A172 (cell line): Measurements from ENCODE around the gene AKAP8L. TPM values are rescaled to one million over a fixed set of nuclear protein-coding genes. Genes with fewer than 3 reads are reported as not detected.
"Not testable (repeated sequence)": the region's sequence is repeated elsewhere in the genome, so short reads cannot be mapped to it uniquely, and the experiment has no call there.

Source experiments
- DNase-seq: peaks from one replicate; pipeline ENCODE4 v3.0.0-alpha.2; 2015; ENCODE audit warnings: low spot score
- total RNA-seq: library from RNA; depleted of rRNA; stranded (reverse); fragments of >200 nt; shearing (Covaris generic); gene quantifications from 2 replicates; pipeline ENCODE4 v1.2.3, GENCODE V29; 2014

The AKAP8L gene
- total RNA-seq, 1 experiment from 2014 or later, result 53.2 TPM

DNA sequence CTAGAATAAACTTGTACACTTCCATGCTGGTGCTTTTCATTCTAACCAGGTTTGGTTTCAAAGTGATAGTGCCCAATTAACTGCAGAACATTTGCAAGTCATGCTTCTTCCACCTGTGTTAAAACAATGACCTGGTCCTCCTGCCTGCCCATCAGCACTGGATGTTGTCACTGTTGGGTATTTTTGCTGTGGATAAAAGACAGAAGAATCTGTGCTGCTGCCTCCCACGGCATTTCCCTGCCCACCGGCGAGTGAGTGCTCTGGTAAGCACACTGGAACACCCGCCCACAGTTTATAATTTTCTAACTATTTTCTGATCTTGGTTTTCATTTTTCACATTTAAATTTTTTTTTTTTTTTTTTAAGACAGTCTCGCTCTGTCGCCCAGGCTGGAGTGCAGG, 36.9 kb downstream of the AKAP8L start:
- no peak for DNase-seq

DNA sequence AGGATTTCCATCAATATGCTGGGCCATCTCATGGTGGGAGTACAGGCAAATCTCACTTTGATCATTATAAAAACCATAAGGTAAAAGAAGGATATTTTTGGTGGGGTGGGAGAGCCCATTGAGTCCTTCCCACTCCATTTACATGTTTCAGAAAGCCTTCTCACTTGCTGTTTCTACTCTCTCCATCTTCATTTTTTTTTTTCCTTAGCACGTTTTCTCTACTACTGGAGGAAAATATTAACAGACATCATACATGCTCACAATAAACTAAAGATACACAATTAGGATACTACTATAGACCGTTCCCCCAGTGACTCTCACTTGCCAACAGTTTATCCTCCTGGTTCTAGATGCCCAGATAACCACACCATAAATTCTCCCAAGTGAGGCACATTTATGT, 37.4 kb downstream of the AKAP8L start:
- DNase-seq, result no peak

DNA sequence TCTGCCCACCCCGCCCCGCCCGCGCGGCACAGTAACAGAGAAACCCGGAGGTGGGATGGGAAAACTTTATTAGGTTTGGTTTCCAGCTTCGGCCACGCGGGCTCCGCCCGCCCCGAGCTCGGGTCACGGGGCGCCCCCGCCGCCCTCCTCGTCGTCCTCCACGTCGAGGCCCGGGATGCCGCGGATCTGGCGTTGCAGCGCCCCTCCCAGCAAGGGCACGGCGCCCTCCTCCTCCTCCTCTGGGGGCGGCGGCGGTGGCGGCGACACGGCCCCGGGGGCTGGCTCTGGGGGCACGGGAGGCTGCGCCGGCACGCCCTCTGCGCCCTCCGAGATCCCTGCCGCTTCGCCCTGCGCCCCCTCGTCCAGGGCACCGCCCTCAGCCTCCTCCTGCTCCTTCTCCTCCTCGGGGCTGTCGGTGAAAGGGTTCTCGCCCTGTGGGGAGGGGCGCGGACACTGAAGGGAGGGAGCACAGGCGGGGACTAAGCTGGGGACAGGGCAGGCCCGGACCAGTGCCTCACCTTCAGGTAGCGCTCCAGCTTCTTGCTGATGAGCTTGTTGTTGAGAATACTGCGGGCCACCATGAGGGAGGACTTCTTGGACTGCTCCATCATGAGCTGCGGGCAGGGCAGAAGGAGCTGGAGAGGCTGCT, 38.7 kb downstream of the AKAP8L start:
- peak; percentile 73 for DNase-seq

DNA sequence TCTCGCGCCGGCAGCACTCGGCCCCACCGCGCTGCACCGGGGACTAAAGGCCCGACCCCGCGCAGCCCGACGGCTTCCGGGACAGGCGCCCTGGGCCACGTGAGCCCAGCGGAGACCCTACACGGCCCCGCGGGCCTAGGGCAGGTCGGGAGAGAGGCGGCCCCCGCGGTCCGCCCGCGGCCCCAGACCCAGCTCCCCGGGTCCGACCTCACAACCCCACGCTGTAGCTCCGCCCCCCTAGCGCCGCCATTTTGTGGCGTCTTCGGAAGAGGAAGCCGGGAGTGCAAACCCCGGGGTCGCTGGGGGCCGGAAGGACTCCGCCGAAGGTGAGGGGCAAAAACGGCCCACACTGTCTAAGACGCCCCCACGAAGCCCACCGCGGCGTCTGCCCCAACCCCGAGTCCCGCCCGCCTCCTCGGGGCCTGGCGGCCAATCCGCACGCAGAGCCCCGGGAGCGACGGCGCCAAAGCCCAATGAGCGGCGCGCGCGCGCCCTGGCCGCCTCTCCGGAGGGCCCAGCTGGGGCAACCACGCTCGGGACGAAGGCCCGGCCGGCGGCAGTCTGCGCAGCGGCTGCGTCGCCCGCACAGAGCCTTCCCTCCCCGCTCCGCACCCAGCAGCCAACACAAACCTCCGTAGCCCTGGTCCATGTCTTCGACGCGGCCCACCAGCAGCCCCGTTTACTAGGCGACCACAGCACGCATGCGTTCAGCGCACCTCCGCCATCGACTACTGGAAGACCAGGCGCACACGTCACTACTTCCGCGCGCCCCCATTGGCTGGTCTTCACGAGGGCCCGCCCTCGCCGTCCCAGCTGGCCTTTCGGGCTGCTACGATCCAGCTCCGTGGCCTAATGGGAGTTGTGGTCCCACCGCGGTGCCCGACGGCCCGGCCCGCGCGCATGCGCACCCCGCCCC, 39.4 kb downstream of the AKAP8L start, which contains the start of gene AKAP8:
Gene AKAP8, minus strand, starts transcription at position 705 of the 916 bp plus-strand sequence. Its CDS starts 56 bp downstream, at position 649.
- DNase-seq, result peak; percentile 99

DNA sequence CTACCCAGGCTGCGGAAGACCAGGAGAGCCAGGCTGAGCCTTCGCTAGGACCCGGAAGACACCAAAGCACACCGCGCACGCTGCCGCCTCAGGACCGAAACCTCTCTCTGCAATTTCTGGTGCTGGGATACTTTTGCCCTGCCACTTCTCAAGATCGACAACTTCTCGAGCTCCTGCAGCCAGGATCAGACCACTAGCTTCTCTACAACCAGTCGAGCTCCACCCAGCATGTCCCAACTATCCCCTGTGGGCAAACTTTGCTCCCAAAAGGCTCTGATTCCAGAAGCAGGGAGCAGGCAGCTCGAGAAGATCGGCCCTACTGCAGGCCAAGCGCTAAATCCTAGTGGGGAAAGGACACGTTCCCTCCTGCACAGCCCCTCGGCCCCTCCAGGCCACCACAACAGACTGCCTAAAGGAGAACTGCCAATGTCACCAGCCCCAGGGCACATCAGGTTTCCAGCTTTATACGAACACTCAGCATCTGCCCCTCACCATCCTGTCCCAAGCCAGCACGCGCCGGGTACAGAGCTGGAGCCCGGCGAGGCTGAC, 40.2 kb downstream of the AKAP8L start:
- DNase-seq, result peak; percentile 37

DNA sequence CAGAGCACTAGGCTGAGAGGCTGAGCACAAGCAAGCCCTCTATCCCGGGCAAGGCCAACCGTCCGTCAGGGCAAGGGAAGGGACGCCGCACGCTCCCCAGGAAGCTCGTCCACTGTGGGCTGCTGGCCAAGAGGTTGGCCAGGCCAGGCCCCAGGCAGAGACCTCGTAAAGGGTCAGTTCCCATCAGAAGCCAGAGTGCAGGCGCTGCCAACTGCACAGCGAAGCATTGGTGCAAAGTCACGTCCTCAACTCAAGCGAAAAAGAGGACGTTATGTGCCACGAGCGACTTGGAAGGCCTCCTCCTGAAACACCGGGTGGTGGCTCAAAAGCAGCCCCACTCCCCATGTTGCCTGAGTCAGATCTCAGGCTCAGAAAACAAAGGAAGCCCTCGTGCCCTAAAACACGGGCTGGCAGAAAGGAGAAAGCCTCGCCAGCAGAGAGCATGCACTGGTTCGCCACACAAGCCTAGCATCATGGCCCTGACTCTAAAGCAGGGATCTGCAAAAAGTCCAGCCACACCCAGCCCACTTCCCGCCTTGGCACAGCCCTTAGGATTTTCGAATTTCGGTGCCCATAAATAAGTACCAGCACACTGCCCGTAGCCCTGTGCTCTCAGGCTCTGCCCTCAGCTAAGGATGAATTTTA, 43.9 kb downstream of the AKAP8L start:
- DNase-seq, result no peak

DNA sequence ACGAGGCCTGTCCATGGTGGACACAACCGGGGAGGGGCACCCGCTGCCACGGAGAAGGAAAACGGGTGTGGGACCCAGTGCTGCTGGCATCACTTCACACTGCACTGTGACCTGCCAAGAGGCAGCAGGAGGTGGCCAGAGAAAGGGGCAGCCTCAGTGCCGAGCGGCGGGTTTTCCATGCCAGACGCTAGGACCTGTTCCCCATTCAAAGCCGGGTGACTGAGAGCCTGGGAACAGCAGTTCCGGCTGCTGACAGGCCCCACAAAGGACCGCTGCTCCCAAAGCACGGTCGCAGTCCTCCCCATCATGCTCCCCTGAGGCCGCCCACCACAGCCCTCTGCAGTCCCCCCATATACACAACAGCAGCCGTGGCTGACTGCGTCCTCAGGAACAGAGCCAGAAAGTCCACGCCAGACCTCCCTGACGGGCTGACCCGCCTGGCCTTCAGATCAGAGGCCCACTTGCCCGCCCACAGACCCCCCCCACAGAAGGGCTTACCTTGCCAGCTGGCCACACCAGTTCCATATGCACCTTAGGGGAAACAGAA, 44.6 kb downstream of the AKAP8L start:
- no peak for DNase-seq

DNA sequence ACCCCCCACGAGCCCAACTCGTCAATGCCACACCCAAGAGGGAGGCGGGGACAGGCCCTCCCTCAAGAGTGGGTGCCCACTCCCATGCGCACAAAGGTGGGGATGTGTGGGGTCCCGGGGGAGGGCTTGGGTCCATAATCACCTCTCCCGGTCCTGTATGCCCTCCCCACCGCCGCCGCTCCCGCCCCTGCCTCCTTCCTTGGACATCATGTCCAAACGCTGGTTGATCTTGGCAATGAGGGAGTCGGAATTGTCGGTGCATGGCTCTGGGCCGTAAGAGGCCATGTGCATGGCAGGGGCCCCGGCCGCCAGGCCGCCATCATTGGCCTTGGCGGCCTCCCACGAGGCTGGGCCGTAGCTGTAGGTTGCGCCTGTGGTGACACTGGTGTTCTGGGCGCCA, 45.1 kb downstream of the AKAP8L start:
- DNase-seq, result no peak

DNA sequence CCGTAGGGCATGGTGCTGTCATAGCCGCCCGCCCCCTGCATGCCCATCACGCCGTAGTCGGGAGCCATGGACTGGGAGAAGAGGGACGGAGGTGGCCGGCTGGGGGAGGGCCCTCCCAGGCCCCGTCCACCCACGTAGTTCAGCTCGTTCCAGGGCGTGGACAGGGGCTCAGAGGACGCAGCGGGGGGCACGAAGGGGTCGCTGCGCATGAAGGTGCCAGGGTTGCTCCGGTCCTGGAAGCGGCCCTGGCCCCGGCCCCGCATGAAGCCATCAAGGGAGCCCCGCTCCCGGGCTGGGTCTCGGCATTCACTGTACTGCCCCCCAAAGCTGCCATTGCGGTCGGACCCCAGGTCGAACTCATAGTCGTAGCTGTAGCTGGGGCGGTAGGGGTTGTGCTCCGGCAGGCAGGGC, 45.9 kb downstream of the AKAP8L start:
- DNase-seq, result no peak

DNA sequence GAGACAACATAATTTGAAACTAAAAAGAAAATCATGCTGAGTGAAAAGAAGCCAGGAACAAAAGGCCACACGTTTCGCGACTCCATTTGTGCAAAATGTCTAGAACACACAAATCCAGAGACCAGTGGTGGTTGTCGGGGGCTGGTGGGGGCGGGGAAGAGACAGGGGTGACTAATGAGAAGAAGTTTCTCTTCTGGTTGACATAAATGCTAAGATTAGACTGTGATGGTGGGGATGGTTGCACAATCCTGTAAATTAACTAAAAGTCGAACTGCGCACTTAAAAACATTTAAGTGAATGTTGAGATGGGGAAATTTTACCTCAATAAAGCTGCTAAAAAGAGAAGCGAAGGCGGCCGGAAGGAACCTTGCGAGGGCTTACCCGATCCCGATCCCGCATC, 46.3 kb downstream of the AKAP8L start:
- no peak for DNase-seq

DNA sequence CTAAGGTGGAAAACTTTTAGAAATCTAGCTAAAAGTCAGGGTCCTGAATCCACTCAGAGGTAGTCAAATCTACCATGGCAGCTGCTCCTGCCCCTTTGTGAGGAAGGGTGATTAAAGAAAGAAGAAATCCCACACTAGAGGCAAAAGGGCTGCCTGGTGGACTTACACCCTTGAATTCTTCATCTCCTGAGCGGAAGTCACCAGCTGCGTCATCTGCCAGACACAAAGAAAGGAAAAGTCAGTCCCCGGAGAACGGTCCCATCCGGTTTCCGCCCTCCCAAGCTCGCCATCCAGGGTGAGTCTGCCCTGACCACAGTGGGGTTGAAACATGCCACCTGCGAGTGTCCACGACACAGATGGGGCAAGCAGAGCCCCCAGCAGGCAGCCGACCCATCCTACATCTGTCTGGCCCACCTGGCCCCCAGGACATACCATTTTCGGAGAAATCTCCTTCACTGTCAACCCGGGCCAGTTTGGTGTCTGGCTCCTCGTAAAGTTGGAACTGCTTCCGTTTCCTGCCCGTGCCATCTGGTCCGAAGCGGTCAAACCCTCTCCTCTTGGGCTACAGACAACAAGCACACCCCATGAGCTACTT, 46.9 kb downstream of the AKAP8L start:
- no peak for DNase-seq

DNA sequence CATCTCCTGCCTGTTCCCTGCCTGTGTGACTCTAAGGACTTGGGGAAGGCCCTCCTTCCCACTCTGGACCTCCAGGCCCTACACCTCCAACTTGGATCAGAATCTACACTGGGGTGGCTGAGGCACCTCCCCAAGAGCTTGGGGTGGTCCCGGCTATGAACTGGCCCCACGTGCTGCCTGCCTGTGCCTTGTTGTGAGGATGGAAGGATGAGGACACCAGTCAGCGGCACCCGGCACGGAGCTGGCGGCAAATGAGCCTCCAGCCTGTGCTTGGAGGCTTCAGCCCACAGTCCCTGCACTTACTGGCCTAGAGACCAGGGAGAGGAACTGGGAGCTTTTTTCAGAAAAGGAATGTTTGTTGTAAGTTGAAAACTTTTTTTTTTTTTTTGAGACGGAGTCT, 47.7 kb downstream of the AKAP8L start:
- no peak for DNase-seq

DNA sequence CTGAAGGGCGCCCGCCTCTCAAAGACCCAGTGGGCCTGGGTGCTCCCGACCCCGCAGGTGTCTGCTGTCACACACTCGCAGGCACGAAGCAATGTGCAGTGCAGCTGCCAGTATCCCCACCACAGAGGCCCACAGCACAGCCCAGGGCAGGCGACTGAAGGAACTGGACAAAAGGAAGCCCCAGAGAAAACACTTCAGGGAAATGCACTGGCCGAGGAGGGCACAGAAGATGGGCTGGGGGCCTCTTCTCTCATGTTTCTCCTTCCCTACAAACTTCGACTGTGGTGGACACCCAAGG, 49.2 kb downstream of the AKAP8L start:
- no peak for DNase-seq

DNA sequence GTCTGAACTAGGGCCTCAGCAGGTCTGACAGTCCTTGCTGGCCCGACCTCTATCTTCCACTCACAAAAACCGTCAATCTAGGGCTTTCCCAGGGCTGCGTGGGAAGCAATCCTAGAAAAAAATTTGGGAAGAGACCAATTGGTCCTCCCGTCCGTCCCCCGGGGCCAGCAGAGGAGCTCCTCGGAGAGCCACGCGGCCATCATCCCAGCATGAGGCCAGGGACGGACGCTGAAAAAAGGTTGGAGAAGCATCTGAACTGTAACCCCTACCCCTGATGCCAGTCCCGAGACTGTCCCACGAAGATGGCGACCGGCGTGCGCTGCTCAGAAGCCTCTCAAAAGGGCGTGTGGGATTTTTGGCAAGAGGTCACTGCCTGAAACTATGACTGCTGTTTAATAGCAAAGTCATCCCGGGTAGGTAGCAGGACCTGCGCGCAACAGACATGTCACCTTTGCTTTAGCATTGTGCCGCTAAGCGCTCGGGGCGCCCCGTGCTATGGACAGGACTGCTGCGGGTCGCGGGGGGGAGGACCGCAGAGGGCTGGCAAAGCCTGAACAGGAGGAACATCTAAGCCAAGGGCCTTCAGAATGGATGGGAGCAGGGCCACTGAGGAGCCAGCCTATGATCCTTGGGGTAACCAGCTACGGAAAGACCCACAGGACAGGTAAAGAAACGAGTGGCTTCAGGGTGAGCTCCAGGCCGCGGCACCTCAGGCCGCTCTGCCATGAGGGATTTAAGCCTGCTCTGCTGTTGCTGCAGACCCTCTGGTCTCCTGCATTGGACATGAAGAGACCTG, 49.8 kb downstream of the AKAP8L start:
- DNase-seq, result no peak

DNA sequence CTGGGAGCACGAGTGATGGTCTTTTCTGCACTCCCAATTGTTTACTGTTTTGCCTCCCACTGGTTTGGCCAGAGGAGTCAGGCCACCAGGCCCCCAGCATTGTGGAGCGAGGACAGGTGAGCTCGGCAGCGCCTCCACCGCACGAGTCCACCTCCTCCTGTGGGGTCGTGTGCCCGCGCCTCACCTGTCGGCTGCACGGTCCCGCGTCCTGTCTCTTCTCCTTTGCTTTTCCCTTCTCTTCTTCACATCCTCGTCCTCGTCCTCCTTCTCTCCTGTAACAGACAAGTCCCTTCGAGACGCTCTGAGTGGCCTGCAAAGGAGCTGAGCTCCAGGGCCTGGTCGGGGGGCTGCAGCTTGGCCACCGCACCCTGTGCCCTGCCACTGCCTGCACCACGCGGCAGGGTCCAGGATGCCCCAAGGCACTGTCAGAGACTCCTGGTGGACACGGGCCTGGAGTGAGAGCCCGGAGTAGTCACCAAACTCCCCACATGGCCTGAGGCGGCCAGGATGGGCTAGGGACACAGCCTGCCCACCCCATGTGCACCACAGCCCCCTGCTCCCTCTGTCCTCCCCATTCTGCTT, 50.6 kb downstream of the AKAP8L start:
- DNase-seq, result no peak

DNA sequence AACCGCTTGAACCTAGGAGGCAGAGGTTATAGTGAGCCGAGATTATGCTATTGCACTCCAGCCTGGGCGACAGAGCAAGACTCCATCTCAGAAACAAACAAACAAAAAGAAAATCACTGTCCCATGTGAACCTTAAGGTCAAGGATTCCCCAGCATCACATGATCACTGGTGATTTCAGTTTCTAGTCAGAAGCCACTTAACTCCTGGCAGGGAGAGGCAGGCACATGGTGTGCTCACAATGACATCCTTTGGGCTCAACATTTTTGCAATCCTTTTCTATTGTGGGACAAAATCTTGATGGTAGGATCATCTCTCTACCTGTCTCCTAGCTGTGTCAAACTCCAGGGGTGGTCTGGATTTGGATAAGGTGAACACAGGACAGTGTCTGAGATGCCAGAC, 51.3 kb downstream of the AKAP8L start:
- no peak for DNase-seq

DNA sequence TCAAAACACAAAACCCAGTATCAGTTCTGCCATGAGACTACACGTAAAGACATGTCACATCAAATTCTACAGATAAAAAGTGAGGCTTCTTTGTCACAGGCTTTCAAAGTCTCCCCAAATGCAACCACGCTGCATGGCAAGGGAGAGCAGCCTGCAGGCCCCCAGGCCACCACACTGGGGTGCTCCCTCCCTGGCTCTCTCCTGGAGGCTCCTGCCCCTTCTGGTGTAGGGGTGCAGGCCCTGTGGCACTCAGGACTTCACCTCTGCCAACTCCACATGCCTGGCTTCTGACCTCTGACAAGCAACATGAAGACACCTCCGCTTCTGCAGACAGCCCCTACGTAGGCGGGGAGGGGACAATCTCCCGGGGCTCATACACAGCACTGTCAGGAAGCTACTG, 53.5 kb downstream of the AKAP8L start:
- DNase-seq, result no peak

DNA sequence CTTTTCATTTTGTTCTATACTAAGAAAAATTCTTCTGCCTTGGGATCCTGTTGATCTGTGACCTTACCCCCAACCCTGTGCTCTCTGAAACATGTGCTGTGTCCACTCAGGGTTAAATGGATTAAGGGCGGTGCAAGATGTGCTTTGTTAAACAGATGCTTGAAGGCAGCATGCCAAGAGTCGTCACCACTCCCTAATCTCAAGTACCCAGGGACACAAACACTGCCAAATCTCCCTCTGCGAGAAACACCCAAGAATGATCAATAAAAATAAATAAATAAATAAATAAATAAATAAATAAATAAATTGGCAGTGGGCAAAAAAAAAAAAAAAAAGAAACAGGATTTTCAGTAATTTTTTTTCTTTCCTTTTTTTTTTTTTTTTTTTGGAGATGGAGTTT, 55.0 kb downstream of the AKAP8L start:
- DNase-seq, result not testable (repeated sequence)

DNA sequence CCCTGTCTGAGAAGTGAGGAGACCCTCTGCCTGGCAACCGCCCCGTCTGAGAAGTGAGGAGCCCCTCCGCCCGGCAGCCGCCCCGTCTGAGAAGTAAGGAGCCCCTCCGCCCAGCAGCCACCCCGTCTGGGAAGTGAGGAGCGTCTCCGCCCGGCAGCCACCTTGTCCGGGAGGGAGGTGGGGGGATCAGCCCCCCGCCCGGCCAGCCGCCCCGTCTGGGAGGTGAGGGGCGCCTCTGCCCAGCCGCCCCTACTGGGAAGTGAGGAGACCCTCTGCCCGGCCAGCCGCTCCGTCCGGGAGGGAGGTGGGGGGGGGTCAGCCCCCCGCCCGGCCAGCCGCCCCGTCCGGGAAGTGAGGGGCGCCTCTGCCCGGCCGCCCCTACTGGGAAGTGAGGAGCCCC, 55.7 kb downstream of the AKAP8L start:
- not testable (repeated sequence) for DNase-seq

DNA sequence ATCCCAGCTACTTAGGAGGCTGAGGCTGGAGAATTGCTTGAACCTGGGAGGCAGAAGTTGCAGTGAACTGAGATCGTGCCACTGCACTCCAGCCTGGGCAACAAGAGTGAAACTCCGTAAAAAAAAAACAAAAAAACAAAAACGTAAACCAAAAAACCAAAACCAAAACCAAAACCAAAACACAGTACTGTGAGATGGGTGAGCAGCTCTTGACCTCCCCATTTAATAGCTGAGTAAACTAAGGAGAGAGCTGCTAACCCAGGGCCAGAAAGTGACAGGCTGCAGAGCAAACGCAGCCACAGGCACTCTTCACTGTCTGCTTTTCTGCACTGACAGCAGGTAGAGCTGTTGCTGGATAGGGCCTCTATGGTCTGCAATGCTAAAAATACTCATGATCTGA, 58.8 kb downstream of the AKAP8L start:
- DNase-seq, result not testable (repeated sequence)

DNA sequence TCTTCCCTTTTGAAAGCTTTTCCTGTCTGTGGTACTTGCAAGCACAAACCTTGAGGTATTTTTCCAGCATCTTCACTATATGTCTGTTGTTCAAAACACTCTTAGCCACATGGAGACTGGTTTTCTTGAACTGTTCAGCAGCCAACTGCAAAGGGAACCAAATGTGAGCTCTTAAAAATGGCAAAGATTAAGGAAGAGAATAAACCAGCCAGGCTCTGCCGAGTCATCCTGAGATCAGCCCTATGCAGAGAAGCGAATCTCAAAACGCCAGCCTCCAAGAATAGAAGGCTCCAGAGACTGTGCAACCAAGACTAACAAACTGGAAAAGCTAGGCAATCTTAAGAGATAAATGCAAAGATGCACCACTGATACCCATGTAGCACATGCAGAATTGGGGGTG, 59.9 kb downstream of the AKAP8L start:
- DNase-seq, result peak; percentile 24
